SK-N-SH (cell line): ENCODE data around the gene ABCA1. TPM values are rescaled to one million over a fixed set of nuclear protein-coding genes. Genes with fewer than 3 reads are reported as not detected.

ENCODE experiments used
- CTCF ChIA-PET: fragments of 300-600, 350-600 bp; formaldehyde crosslinking; extraction: SDS; loops from one replicate; lab custom pipeline; 2021; lab: Yijun Ruan, JAX
- POLR2A ChIA-PET: fragments of 350-600 bp; sonication (Branson Sonifier 250); formaldehyde crosslinking; extraction: SDS; loops from one replicate; lab custom pipeline; 2020; ENCODE audit warnings: antibody characterized with exemption, inconsistent platforms; lab: Yijun Ruan, JAX
- DNase-seq: peaks from one replicate; pipeline ENCODE4 v3.0.0; 2012
- H2AFZ ChIP-seq: fragments of 200-600 bp; sonication (generic); 2 replicates; pipeline ENCODE4 v1.8.1; 2016; ENCODE audit warnings: antibody characterized with exemption, mild to moderate bottlenecking, low read depth
- H3F3A ChIP-seq: fragments of 200-600 bp; sonication (generic); replicated peaks from 2 replicates; pipeline ENCODE3; 2016; ENCODE audit warnings: antibody characterized with exemption, mild to moderate bottlenecking; ENCODE audit not compliant: insufficient read depth
- H3K27ac ChIP-seq, 2 experiments: fragments of 200-500 bp in 1 of 2; fragments of 200-600 bp in 1 of 2; sonication (Bioruptor generic) in 1 of 2; sonication (generic), shearing (Covaris generic) in 1 of 2; 2 replicates each; pipeline versions ENCODE4 v1.5.1 to v1.6.1; 2014 to 2016; ENCODE audit warnings: low read depth in 2 of 2, inconsistent platforms in 1 of 2, low read length in 1 of 2, mild to moderate bottlenecking in 1 of 2, mixed read lengths in 1 of 2
- H3K27me3 ChIP-seq: fragments of 200-600 bp; sonication (generic), shearing (Covaris generic); 2 replicates; pipeline ENCODE4 v1.6.1; 2016; ENCODE audit warnings: mixed run types; ENCODE audit not compliant: insufficient read depth
- H3K36me3 ChIP-seq, 2 experiments: fragments of 200-500 bp in 1 of 2; fragments of 200-600 bp in 1 of 2; sonication (Bioruptor generic) in 1 of 2; sonication (generic) in 1 of 2; replicated peaks in 1 of 2; 2 replicates each; pipeline versions ENCODE3 to v1.5.1; 2014 to 2016; ENCODE audit warnings: low read length in 1 of 2, mild to moderate bottlenecking in 1 of 2; ENCODE audit not compliant: insufficient read depth in 2 of 2, control insufficient read depth in 1 of 2
- H3K4me1 ChIP-seq, 2 experiments: fragments of 200-500 bp in 1 of 2; fragments of 200-600 bp in 1 of 2; sonication (Bioruptor generic) in 1 of 2; sonication (generic), shearing (Covaris generic) in 1 of 2; 2 replicates each; pipeline versions ENCODE4 v1.5.1 to v1.6.1; 2014 to 2016; ENCODE audit warnings: low read depth in 1 of 2, low read length in 1 of 2, mixed run types in 1 of 2; ENCODE audit not compliant: insufficient read depth in 2 of 2, control insufficient read depth in 1 of 2
- H3K4me2 ChIP-seq: fragments of 200-600 bp; sonication (generic), shearing (Covaris generic); 2 replicates; pipeline ENCODE4 v1.6.1; 2017; ENCODE audit warnings: mixed run types
- H3K4me3 ChIP-seq, 2 experiments: fragments of 200-500 bp in 1 of 2; fragments of 200-600 bp in 1 of 2; sonication (Bioruptor generic) in 1 of 2; sonication (generic), shearing (Covaris generic) in 1 of 2; 2 replicates each; pipeline versions ENCODE4 v1.5.1 to v1.8.1; 2014 to 2016; ENCODE audit warnings: low read depth in 2 of 2, inconsistent platforms in 1 of 2, low read length in 1 of 2, mild to moderate bottlenecking in 1 of 2, mixed read lengths in 1 of 2, moderate library complexity in 1 of 2
- H3K79me2 ChIP-seq: fragments of 200-600 bp; sonication (generic); 2 replicates; pipeline ENCODE4 v1.8.1; 2017; ENCODE audit warnings: mild to moderate bottlenecking; ENCODE audit not compliant: insufficient read depth
- H3K9ac ChIP-seq: fragments of 200-600 bp; sonication (generic); 2 replicates; pipeline ENCODE4 v1.6.1; 2017; ENCODE audit warnings: mixed run types
- H3K9me2 ChIP-seq: fragments of 200-600 bp; sonication (generic); 2 replicates; pipeline ENCODE4 v1.6.1; 2017; ENCODE audit warnings: mixed run types
- H3K9me3 ChIP-seq: fragments of 200-600 bp; sonication (generic); 2 replicates; pipeline ENCODE4 v1.6.1; 2017; ENCODE audit warnings: mixed run types, mild to moderate bottlenecking, moderate library complexity
- H4K20me1 ChIP-seq: fragments of 200-600 bp; sonication (generic); 2 replicates; pipeline ENCODE4 v1.6.1; 2017; ENCODE audit warnings: mild to moderate bottlenecking, mixed run types; ENCODE audit not compliant: insufficient read depth
- CTCF ChIP-seq: fragments of 200-600 bp; sonication (generic); IDR thresholded peaks from 2 replicates; pipeline ENCODE4 v1.6.1; 2017; ENCODE audit warnings: antibody characterized with exemption, mild to moderate bottlenecking, moderate library complexity
- ELF1 ChIP-seq: IDR thresholded peaks from 2 replicates; pipeline ENCODE4 v1.4.0; 2012
- EP300 ChIP-seq, 2 experiments: IDR thresholded peaks; 2 replicates each; pipeline versions ENCODE4 v1.4.0 to v1.6.1; 2012; ENCODE audit warnings: borderline replicate concordance in 1 of 2, low read depth in 1 of 2, low read length in 1 of 2
- EZH2phosphoT487 ChIP-seq: fragments of 200-600 bp; sonication (generic); IDR thresholded peaks from 2 replicates; pipeline ENCODE4 v1.6.1; 2017; ENCODE audit warnings: low read depth, mixed run types, mild to moderate bottlenecking, antibody characterized with exemption, moderate library complexity, borderline replicate concordance
- GABPA ChIP-seq: IDR thresholded peaks from 2 replicates; pipeline ENCODE4 v1.4.0; 2012; ENCODE audit warnings: low read depth, mild to moderate bottlenecking
- GATA2 ChIP-seq: sonication (generic); formaldehyde crosslinking; IDR thresholded peaks from 2 replicates; pipeline ENCODE4 v1.5.0; 2020; ENCODE audit warnings: mild to moderate bottlenecking, missing genetic modification reagents
- MEF2A ChIP-seq: IDR thresholded peaks from 2 replicates; pipeline ENCODE4 v1.4.0; 2012; ENCODE audit warnings: low read depth, borderline replicate concordance
- NRF1 ChIP-seq: IDR thresholded peaks from 2 replicates; pipeline ENCODE4 v1.6.1; 2012; ENCODE audit warnings: low read depth, mild to moderate bottlenecking, low read length
- POLR2AphosphoS5 ChIP-seq: IDR thresholded peaks from 2 replicates; pipeline ENCODE4 v1.6.1; 2012; ENCODE audit warnings: low read depth, low read length
- RAD21 ChIP-seq: IDR thresholded peaks from 2 replicates; pipeline ENCODE4 v1.6.1; 2012; ENCODE audit warnings: mild to moderate bottlenecking, low read length
- REST ChIP-seq: IDR thresholded peaks from 2 replicates; pipeline ENCODE4 v1.6.1; 2012; ENCODE audit warnings: mild to moderate bottlenecking, low read depth, low read length, moderate library complexity
- RFX5 ChIP-seq: IDR thresholded peaks from 2 replicates; pipeline ENCODE4 v1.6.1; 2012; ENCODE audit warnings: mild to moderate bottlenecking, improper control_type of control experiment, low read length
- SMC3 ChIP-seq: IDR thresholded peaks from 2 replicates; pipeline ENCODE4 v1.6.1; 2012; ENCODE audit warnings: low read depth, low read length, improper control_type of control experiment
- TAF1 ChIP-seq: IDR thresholded peaks from 2 replicates; pipeline ENCODE4 v1.6.1; 2012; ENCODE audit warnings: low read depth, mild to moderate bottlenecking, low read length, moderate library complexity, borderline replicate concordance
- TCF12 ChIP-seq: IDR thresholded peaks from 2 replicates; pipeline ENCODE4 v1.4.0; 2012
- TEAD4 ChIP-seq: IDR thresholded peaks from 2 replicates; pipeline ENCODE4 v1.4.0; 2012; ENCODE audit warnings: mild to moderate bottlenecking, borderline replicate concordance; ENCODE audit not compliant: insufficient read depth
- WGBS: methylation state at CpG from one replicate; pipeline ENCODE4 v1.1.6; 2017; ENCODE audit warnings: low lambda C conversion rate; 5-methylcytosine and 5-hydroxymethylcytosine counted together
- polyA plus RNA-seq, 3 experiments: library from polyadenylated mRNA; depleted of rRNA; stranded (reverse); fragments of >200 nt; gene quantifications; 2 replicates each; pipeline ENCODE4 v1.2.3, GENCODE V29; 2012
- TF ChIP-seq, protein P1 (sequence below): fragments of 150-350 bp; IDR thresholded peaks from 2 replicates; pipeline ENCODE4 v1.6.1; 2016; ENCODE audit warnings: mild to moderate bottlenecking, low read depth, low read length
- TF ChIP-seq, protein P2 (sequence below): IDR thresholded peaks from 2 replicates; pipeline ENCODE4 v1.4.0; 2012; ENCODE audit warnings: low read depth, borderline replicate concordance

ABCA1 gene
- polyA plus RNA-seq, 1 of the 3 experiments (the other 2 are of a cell fraction) = 5.3 TPM

- 91% methylated on average over 3 of the region's 3 CpGs for WGBS
- no peaks in the 10 kb centered on the region for H3K27me3 ChIP-seq
- H2AFZ ChIP-seq = no peak overlapping the region
- peaks cover 0 to 27% of the 10 kb centered on the region in 2 experiments; a peak in 2 of 4 replicates for H3K4me1 ChIP-seq
- H3K9me2 ChIP-seq = no peaks in the 10 kb centered on the region
- CTCF ChIA-PET = no interaction called here
- no peak overlapping the region for H3K4me2 ChIP-seq
- no peaks in the 10 kb centered on the region for H3K79me2 ChIP-seq
- POLR2A ChIA-PET = no interaction called here
- peaks cover 0 to 6% of the 10 kb centered on the region in 2 experiments for H3K36me3 ChIP-seq
- H3K4me3 ChIP-seq = no peak overlapping the region
- no peaks in the 10 kb centered on the region for H4K20me1 ChIP-seq
- TF ChIP-seq TEAD4 = no peak
- no peak for TF ChIP-seq TAF1
- TF ChIP-seq, protein P1, sequence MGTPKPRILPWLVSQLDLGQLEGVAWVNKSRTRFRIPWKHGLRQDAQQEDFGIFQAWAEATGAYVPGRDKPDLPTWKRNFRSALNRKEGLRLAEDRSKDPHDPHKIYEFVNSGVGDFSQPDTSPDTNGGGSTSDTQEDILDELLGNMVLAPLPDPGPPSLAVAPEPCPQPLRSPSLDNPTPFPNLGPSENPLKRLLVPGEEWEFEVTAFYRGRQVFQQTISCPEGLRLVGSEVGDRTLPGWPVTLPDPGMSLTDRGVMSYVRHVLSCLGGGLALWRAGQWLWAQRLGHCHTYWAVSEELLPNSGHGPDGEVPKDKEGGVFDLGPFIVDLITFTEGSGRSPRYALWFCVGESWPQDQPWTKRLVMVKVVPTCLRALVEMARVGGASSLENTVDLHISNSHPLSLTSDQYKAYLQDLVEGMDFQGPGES = no peak
- TF ChIP-seq REST = no peak
- no peak for TF ChIP-seq EP300 (IDR thresholded peaks at IDR 0.05; ENCODE audit: borderline replicate concordance in 1 of 2, low read depth in 1 of 2, low read length in 1 of 2)
- TF ChIP-seq GATA2 (CRISPR knock-in tag) = no peak
- TF ChIP-seq, protein P2, sequence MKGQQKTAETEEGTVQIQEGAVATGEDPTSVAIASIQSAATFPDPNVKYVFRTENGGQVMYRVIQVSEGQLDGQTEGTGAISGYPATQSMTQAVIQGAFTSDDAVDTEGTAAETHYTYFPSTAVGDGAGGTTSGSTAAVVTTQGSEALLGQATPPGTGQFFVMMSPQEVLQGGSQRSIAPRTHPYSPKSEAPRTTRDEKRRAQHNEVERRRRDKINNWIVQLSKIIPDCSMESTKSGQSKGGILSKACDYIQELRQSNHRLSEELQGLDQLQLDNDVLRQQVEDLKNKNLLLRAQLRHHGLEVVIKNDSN = no peak
- TF ChIP-seq CTCF = no peak
- TF ChIP-seq POLR2AphosphoS5 = no peak
- TF ChIP-seq RFX5 = no peak
- no peak for TF ChIP-seq NRF1
- no peak for TF ChIP-seq MEF2A
- no peak for TF ChIP-seq SMC3
- TF ChIP-seq RAD21 = no peak
- no peak for TF ChIP-seq GABPA
- no peak for TF ChIP-seq TCF12
- no peak for TF ChIP-seq EZH2phosphoT487
- TF ChIP-seq ELF1 = no peak
- TF ChIP-seq, all 33 proteins: peak for 0
- Histone ChIP-seq H3K9me3 (no peaks in the 10 kb centered on the region), H3F3A (no peaks in the 10 kb centered on the region), H3K27ac (no peak overlapping the region), H3K9ac (no peak overlapping the region)
- DNase-seq = no peak
Measured at GRCh38 chr9:104885818-104886709, 41.9 kb downstream of the ABCA1 start.
